HG03045 (cell line): ENCODE results near the gene SDS.
"Not testable (repeated sequence)": the region's sequence is repeated elsewhere in the genome, so short reads cannot be mapped to it uniquely, and the experiment has no call there.

Experiments
- ATAC-seq: cut with Tn5 transposase; IDR thresholded peaks from one replicate; pipeline ENCODE4 v1.9.1; 2021; ENCODE audit warnings: mild to moderate bottlenecking, moderate library complexity; ENCODE audit not compliant: unreplicated experiment

SDS gene

DNA sequence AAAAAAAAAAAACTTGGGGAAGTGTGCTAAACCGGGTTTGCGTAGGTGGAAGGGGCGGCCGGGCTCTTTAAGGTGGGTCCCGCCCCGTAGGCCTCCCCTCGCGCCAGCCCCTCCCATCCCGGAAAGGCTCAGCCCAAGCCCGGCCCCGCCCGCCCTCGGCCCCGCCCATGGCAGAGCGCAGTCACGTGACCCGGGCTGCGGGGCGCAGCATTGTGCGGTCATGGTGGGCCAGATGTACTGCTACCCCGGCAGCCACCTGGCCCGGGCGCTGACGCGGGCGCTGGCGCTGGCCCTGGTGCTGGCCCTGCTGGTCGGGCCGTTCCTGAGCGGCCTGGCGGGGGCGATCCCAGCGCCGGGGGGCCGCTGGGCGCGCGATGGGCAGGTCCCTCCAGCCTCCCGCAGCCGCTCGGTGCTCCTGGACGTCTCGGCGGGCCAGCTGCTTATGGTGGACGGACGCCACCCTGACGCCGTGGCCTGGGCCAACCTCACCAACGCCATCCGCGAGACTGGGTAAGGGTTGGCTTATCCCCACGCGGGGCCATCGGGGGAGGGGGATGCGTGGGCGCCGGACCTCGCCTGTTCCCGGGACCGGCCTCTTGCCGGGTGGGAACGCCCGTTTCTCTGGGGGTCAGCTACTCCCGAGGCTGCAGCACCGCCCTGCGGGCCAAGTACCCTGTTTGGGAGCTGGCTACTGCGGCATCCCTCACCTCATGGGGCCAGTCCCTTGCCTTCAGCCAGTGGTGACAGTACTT, 45.1 kb downstream of the SDS start, which contains the start of gene PLBD2:
Gene PLBD2, plus strand, starts transcription at position 207 of the 752 bp plus-strand sequence. Its CDS starts 14 bp downstream, at position 221.
- peak; percentile 94 for ATAC-seq

DNA sequence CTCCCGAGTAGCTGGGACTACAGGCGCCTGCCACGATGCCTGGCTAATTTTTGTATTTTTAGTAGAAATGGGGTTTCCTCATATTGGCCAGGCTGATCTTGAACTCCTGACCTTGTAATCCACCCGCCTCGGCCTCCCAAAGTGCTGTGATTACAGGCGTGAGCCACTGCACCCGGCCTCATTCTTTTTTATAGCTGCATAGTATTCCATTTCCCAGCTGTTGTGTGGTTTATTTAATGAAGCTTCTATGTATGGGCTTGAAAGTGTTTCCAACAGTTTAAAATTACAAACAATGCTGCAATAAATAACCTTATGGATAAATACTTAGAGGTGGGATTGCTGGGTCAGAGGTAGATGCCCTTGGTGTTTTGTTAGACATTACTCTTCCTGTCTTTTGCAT, 49.5 kb downstream of the SDS start:
- ATAC-seq, result not testable (repeated sequence)

DNA sequence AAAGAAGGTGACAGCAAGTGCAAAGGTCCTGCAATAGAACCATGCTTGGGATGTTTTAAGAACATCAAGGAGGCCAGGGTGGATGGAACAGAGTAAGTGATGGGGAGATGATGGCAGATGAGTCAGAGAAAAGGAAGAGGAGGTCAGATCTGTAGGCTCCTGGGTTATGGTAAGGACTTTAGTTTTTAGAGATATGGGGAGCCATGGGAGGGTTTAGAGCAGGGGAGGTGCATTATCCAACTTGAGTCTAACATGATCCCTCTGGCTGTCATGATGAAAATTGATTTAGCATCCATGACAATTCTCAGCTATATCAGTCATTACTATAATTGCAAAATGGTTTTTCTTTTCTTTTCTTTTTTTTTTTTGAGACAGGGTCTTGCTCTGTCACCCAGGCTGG, 52.6 kb downstream of the SDS start:
- no peak for ATAC-seq

DNA sequence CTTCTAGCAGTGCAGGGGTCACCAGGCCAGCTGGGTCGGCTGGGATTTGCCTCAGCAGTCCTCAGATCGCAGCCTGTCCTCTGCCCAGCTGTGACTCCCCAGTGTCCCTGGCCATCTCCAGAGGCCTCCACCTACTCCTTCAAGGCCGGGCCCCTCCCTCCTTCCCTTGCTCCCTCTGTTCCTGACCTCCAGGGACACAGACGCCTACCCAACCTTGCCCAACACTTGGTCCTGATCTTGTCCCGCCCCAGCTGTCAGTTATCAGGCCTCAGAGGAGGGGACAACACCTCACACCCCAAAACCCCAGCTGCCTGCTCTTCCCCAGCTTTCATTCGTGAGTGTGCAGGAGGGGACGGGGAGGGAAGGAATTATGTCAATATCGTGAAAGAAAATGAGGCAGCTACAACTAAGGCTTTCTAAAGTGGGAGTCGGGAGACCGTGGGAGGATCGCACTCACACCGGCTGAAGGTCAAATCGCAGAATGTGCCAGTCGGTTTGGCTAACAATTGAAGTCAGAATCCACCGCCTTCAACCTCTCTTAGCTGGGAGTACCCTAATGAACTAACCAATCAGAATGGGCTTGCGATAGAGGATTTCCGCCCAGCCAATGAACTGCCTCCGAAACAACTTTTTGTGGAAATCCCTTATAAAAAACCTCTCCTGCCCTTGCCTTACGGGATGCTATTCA, 54.7 kb downstream of the SDS start:
- no peak for ATAC-seq

DNA sequence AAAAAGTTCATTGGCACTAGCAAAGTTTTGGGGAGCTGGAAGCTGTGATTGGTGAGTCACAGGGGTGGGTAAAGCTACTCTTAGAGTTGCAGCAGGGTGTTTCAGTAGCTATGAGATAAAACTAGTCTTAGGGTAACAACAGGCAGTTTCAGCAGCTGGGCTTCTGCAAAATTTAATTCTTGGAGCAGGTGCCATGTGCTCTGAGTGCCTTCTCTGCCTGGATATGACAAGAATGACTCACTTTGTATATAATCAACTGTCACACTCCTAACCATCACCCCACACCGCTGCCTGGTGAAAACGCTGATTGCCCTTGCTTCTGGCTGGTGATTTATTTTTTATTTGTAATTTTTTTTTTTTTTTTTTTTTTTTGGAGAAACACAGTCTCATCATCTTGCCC, 55.8 kb downstream of the SDS start:
- ATAC-seq, result no peak

- ATAC-seq, result no peak
Observed at GRCh38 chr12:113347107-113347506, 56.6 kb downstream of the SDS start.

DNA sequence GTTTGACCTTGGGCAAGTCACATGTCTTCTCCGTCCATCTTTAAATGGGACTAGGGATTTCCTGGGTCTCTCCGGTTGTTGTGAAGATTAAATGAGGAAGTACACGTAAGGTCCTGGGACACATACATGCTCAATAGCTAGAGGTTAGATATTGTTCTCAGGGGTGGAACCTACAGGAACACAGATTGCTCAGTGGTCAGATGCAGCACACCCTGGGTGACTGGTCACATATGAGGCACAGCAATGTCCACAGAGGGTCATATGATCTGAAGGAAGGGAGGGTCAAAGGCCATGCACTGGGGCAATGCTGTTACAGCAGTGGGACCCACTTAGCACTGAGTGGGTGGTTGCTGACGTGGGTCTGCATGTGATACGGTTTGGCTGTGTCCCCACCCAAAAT, 57.3 kb downstream of the SDS start:
- ATAC-seq, result no peak

- ATAC-seq, result no peak
Observed at GRCh38 chr12:113345318-113345717, 58.4 kb downstream of the SDS start.
